WI38 (cell line): ENCODE results near the gene NDUFAF7.

Experiments
- H3K4me3 ChIP-seq: 2 replicates; pipeline ENCODE4 v1.5.1; 2011; ENCODE audit warnings: low read depth, mild to moderate bottlenecking, control low read depth, low read length
- CTCF ChIP-seq: IDR thresholded peaks from 2 replicates; pipeline ENCODE4 v1.5.1; 2012; ENCODE audit warnings: low read depth, mild to moderate bottlenecking, control low read depth, low read length

NDUFAF7 gene

GRCh38 chr2:37246205-37246604 lies 14.7 kb downstream of the NDUFAF7 start:
- TF ChIP-seq CTCF = no peak
- H3K4me3 ChIP-seq = no peak overlapping the region

- no peak for TF ChIP-seq CTCF
- no peak overlapping the region for H3K4me3 ChIP-seq
Measured at GRCh38 chr2:37250869-37251740, 19.6 kb downstream of the NDUFAF7 start.

- H3K4me3 ChIP-seq = no peak overlapping the region
- TF ChIP-seq CTCF = no peak
Measured at GRCh38 chr2:37262522-37262921, 31.1 kb downstream of the NDUFAF7 start.

GRCh38 chr2:37263839-37264238 lies 32.4 kb downstream of the NDUFAF7 start:
- H3K4me3 ChIP-seq = no peak overlapping the region
- TF ChIP-seq CTCF = no peak

GRCh38 chr2:37267685-37268084 lies 36.2 kb downstream of the NDUFAF7 start:
- TF ChIP-seq CTCF = no peak
- no peak overlapping the region for H3K4me3 ChIP-seq

- no peak for TF ChIP-seq CTCF
Measured at GRCh38 chr2:37268111-37268510, 36.7 kb downstream of the NDUFAF7 start.

GRCh38 chr2:37271376-37272067 lies 40.1 kb downstream of the NDUFAF7 start:
- H3K4me3 ChIP-seq = no peak overlapping the region
- TF ChIP-seq CTCF = no peak

More at GRCh38 chr2:37268111-37268510, 36.7 kb downstream of the NDUFAF7 start:
- no peak overlapping the region for H3K4me3 ChIP-seq
